Measurements from ENCODE around the gene ZYX.
"Not testable (repeated sequence)": the region's sequence is repeated elsewhere in the genome, so short reads cannot be mapped to it uniquely, and the experiment has no call there.

ZYX gene

DNA sequence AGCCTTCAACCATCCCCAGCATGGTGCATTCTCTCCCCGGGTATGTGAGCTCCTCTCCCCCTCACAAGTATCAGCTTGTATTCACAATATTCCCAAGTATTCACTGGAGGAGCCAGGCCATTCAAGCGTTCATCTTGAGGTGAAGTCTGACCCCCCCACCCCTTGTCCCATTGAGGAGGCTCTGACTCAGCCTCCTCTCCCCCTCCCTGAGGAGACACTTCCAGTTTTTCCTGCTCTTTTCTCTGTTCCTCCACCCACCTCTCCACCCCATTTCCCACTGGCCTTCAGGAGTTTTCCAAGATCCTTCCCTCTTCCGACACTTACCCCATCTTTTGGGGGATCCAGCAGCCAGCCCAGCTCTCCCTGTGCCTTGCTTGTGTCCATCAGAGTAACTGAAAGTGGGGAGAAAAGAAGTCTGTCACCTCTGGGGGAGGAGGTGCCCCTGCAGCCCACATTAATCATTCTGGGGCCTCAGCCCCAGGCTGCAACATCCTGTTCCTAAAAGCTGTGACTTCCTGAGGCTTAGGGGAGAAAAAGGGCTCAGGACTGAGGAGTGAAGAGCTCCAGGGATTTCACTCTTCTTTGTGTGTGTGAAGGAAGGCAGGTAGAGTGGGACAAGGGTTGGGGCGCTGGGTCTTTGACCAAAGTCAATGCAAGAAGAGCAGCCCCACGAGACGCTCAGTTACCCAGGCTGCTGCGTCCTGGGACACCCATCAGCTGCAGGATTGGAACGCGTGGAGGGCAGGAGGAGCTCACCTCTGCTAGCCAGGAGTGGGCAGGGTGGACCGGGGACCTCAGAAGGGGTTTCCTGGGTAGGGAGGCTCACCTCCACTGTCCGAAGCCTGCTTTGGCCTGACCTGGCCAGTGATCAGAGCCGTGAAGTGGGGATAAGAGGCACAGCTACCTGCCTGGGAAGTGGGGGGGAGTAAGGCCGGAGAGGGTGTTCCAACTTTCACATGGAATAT lies 26.4 kb downstream of the ZYX start:
- Histone ChIP-seq H3K9ac (no peak overlapping the region), H3K27me3 (0 out of 2 replicates have a peak, but pooled peaks cover 3% of the 10 kb centered on the region), H3K4me3 (no peak overlapping the region), H3K4me1 (peaks cover 31% of the 10 kb centered on the region), H3K36me3 (no peaks in the 10 kb centered on the region), H3K9me3 (no peaks in the 10 kb centered on the region), H4K20me1 (no peaks in the 10 kb centered on the region), H3K4me2 (peak overlapping the region; percentile 60), H3K27ac (no peak overlapping the region)
- no peak for TF ChIP-seq Cebpa-rat (IDR thresholded peaks at IDR 0.05)

DNA sequence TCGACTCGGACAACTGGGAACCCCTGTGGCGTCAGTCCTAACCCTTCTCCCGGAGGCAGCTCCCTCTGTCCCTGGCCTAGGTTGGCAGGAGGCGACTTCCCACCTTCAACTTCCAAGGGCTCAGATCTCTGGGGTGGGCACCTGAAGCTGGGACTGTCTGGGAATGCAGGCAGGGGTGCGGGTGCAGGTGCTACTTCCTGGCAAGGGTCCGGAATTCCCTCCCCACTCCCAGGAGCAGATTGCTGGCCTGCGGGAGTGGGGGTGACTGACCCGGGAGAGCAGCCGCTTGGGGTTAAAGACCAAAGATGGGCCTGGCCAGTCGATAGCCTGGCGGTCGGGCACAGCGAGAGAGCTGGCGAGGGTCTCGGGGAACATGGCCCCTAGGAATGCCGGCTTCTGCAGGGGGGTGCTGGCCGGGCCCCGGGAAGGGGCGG lies 27.1 kb downstream of the ZYX start:
- H3K27ac ChIP-seq: no peak overlapping the region
- no peak overlapping the region for H3K4me3 ChIP-seq
- H3K27me3 ChIP-seq: 0 out of 2 replicates have a peak, but pooled peaks cover 3% of the 10 kb centered on the region
- TF ChIP-seq Cebpa-rat (IDR thresholded peaks at IDR 0.05): no peak
- H3K4me1 ChIP-seq: peaks cover 38% of the 10 kb centered on the region
- H4K20me1 ChIP-seq: no peaks in the 10 kb centered on the region
- H3K9me3 ChIP-seq: no peaks in the 10 kb centered on the region
- H3K36me3 ChIP-seq: no peaks in the 10 kb centered on the region
- H3K4me2 ChIP-seq: peak overlapping the region; percentile 60
- H3K9ac ChIP-seq: no peak overlapping the region

DNA sequence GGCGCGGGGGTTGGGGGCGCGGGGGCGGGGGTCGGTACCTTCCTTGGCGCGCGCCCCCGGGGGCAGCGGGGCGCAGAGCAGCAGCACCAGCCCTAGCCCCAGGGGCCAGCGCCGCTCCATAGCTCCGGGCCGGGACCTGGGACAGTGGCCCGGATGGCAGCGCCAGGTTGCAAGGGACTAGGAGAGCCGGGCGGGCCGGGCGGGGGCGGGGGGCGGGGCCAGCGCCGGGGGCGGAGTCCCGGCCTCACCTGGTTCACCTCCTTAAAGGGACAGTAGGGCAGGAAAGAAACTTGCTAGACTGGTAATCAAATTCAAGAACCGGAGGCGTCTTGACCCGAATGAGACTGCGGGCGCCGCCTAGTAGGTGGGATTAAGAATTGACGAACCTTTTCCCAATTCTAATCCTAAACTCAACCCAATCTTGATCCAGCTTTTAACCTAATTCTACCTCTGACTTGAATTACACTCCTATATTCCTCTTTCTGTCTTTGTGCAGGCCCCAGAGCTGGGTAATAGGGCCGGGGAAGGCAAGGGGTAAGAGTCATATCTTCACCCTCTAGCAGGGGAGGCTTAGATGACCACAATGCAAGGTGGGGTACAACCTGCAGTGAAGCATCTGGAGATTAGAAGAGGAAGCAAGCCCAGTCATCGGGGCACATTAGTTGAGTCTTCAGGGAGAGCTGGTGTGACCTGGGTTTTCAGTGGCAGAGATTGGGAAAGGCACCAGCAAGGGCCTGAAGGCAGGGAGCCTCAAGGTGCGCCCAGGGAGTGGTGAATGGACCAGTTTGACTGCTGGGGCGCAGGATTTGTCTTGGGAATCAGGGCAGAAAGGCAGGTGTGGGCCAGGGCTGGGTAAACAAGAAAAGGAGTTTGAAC lies 27.8 kb downstream of the ZYX start, which contains the start of gene EPHA1:
TSS of gene EPHA1 (minus strand) at position 171 of the 876 bp plus-strand sequence. CDS start at position 120, 51 bp downstream.
- TF ChIP-seq Cebpa-rat (IDR thresholded peaks at IDR 0.05): no peak
- Histone ChIP-seq H3K4me3 (no peak within 1 kb of the TSS), H3K4me2 (peak within 1 kb of the TSS; percentile 60), H3K27me3 (0 out of 2 replicates have a peak, but pooled peaks cover 3% of the 10 kb centered on the region), H4K20me1 (no peaks in the 10 kb centered on the region), H3K9ac (no peak within 1 kb of the TSS), H3K36me3 (no peaks in the 10 kb centered on the region), H3K27ac (no peak within 1 kb of the TSS), H3K4me1 (peaks cover 39% of the 10 kb centered on the region), H3K9me3 (no peaks in the 10 kb centered on the region)

DNA sequence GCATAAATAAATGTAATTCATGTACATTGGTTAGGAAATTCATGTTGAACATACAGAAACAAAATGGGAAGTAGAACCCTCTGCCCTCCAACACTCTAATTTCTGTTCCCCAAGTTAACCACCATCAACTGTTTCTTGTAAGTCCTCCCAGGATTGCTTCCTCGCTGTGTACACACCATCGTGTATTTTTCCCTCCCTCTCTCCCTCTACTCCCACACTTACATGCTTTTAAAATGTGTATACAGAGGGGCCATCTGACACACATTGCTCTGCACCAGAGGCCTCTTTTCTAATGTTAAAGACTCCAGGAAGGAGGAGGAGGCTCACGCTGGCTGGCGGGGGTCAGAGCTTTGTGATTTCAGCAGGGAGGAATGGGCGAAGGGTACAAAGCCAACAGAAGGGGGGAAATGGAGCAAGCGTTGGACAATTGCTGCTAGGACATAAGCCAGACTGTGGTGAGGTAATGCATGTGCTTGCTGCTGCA lies 29.4 kb downstream of the ZYX start:
- H3K27ac ChIP-seq: no peak overlapping the region
- H4K20me1 ChIP-seq: no peaks in the 10 kb centered on the region
- H3K4me3 ChIP-seq: no peak overlapping the region
- H3K36me3 ChIP-seq: no peaks in the 10 kb centered on the region
- H3K9ac ChIP-seq: no peak overlapping the region
- no peak for TF ChIP-seq Cebpa-rat (IDR thresholded peaks at IDR 0.05)
- H3K9me3 ChIP-seq: no peaks in the 10 kb centered on the region
- H3K27me3 ChIP-seq: 0 out of 2 replicates have a peak, but pooled peaks cover 3% of the 10 kb centered on the region
- peak overlapping the region; percentile 56 for H3K4me2 ChIP-seq
- peaks cover 40% of the 10 kb centered on the region for H3K4me1 ChIP-seq

DNA sequence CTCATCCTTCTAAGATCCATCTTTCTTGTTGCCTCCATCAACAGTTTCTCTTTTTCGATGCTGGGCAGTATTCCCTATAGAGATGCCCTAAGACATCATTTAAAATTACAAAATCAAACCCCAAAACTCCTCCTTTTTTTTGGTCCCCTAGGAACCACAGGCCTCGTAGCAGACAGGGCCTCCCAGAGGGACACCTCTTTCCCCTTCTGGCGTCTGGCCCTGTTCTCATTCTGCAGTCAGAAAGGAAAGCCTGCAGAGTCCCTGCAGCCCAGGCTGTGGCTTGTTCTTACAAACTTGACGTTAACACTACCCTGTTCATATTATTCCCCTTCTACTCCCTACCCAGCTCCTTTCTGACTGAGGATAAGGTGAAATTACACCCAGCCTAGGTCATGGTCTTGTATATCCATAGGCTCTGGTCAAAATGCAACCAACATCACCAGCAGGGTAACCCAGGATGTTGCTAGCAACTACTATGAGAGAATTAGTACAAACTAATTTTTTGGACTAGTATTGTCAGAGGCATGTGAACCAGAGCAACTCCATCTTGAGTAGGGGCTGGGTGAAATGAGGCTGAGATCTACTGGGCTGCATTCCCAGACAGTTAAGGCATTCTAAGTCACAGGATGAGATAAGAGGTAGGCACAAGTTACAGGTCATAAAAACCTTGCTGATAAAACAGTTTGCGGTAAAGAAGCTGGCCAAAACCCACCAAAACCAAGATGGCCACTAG lies 31.0 kb downstream of the ZYX start:
- no peaks in the 10 kb centered on the region for H4K20me1 ChIP-seq
- 0 out of 2 replicates have a peak, but pooled peaks cover 3% of the 10 kb centered on the region for H3K27me3 ChIP-seq
- H3K9me3 ChIP-seq: no peaks in the 10 kb centered on the region
- H3K36me3 ChIP-seq: no peaks in the 10 kb centered on the region
- no peak overlapping the region for H3K4me3 ChIP-seq
- no peak for TF ChIP-seq Cebpa-rat (IDR thresholded peaks at IDR 0.05)
- no peak overlapping the region for H3K9ac ChIP-seq
- peak overlapping the region; percentile 39 for H3K4me2 ChIP-seq
- H3K4me1 ChIP-seq: peaks cover 48% of the 10 kb centered on the region
- no peak overlapping the region for H3K27ac ChIP-seq

DNA sequence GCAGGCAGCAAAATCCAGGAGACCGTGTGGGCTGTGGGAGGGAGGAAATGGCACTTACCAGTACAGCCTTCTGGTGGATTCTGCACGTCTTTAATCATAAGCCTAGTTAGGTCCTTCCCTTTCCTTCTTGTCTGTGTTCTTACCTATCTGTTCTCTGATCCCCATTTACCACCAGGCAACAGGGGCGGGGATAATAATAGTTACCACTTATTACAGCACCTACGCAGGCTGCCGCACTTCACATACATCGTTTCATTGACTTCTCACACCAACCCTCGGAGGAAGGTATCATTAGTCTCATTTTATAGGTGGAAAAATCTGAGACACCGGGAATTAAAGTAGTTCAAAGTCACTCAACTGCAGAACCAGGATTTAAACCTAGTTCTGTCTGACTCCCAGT lies 32.0 kb downstream of the ZYX start:
- Histone ChIP-seq H3K4me1 (peaks cover 40% of the 10 kb centered on the region), H3K4me2 (no peak overlapping the region), H3K36me3 (no peaks in the 10 kb centered on the region), H4K20me1 (no peaks in the 10 kb centered on the region), H3K9me3 (no peaks in the 10 kb centered on the region), H3K9ac (no peak overlapping the region), H3K4me3 (no peak overlapping the region), H3K27ac (no peak overlapping the region), H3K27me3 (0 out of 2 replicates have a peak, but pooled peaks cover 3% of the 10 kb centered on the region)
- no peak for TF ChIP-seq Cebpa-rat (IDR thresholded peaks at IDR 0.05)

DNA sequence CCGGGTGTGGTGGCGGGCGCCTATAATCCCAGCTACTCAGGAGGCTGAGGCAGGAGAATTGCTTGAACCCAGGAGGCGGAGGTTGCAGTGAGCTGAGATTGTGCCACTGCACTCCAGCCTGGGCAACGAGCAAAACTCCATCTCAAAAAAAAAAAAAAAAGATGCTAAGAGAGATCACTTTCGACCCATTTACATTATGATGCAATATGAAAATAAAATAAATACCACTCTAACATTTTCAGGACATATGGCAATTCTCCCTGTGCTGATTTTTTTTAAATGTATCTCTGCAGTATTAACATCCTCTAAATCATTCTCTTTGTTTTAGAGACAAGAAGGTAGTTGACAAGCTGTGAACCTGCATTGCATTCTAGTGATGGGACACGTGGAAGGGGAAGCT lies 34.1 kb downstream of the ZYX start:
- H3K27me3 ChIP-seq, H3K27ac ChIP-seq, H3K4me3 ChIP-seq, H3K9me3 ChIP-seq, H3K36me3 ChIP-seq, H3K4me2 ChIP-seq, H3K9ac ChIP-seq, H4K20me1 ChIP-seq: not testable (repeated sequence)
- H3K4me1 ChIP-seq: peaks cover 38% of the 10 kb centered on the region

DNA sequence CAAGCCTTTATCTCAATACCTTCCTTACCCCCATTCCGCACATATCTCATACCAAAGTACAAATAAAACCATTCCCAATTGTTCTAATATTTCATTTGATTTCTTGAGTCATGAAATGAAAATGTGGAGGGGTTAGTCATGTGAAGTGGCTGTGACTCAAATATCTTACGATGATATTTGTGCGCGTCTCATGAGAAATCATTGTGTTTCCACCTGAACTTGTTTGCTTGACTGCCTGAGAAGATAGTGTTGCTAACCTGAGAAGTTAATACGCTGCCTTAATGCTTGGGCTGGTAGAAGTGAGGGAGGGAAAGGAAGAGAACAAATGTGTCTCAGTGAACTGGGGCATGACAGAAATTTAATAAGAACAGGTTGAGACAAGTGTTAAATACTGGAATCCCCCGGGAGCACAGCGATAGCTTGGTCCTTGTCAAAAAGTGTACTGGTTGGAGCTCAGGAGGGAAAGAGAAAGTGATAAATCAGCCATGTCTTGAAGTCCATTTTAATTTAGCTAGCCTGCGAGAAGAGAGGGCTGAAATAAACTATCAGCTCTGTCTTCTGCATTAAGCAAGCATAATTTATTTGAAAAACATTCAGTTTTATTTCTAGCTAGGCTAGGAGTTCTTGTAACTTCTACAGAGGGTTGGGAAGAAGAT lies 34.7 kb downstream of the ZYX start:
- Histone ChIP-seq H3K27ac (no peak overlapping the region), H3K4me2 (peak overlapping the region; percentile 33), H3K9ac (no peak overlapping the region)

More for the DNA sequence above, 34.7 kb downstream of the ZYX start:
- Histone ChIP-seq H3K4me1 (peaks cover 33% of the 10 kb centered on the region), H3K36me3 (no peaks in the 10 kb centered on the region), H3K9me3 (peaks cover 6% of the 10 kb centered on the region; the same call in 1 of the 2 replicates), H3K27me3 (no peaks in the 10 kb centered on the region), H4K20me1 (no peaks in the 10 kb centered on the region), H3K4me3 (no peak overlapping the region)
- no peak for TF ChIP-seq Cebpa-rat (IDR thresholded peaks at IDR 0.05)
